ENCODE data around the gene RSL24D1.

GRCh38 chr15:55239440-55240124 is 42.8 kb upstream of the RSL24D1 start:
- no peak for TF ChIP-seq CTCF (conservative IDR thresholded peaks at IDR 0.05; ENCODE audit: low read depth, low read length)
- no peak for TF ChIP-seq EZH2 (IDR thresholded peaks at IDR 0.05; ENCODE audit: borderline replicate concordance, low read depth, low read length, poor library complexity, severe bottlenecking)

All from A673 (cell line).